GM18526 (cell line): ENCODE results near the gene SLC22A17.

Experiments
- POLR2A ChIP-seq: IDR thresholded peaks from 3 replicates; pipeline ENCODE4 v1.6.1; 2011; ENCODE audit not compliant: insufficient read length; ENCODE audit errors: extremely low read depth

SLC22A17 gene

GRCh38 chr14:23297096-23297495 lies 55.6 kb downstream of the SLC22A17 start:
- TF ChIP-seq POLR2A = no peak
